T-helper 17 cell (primary cell): ENCODE measurements around the gene PRSS22. TPM values are rescaled to one million over a fixed set of nuclear protein-coding genes. Genes with fewer than 3 reads are reported as not detected.
"Not testable (repeated sequence)": the region's sequence is repeated elsewhere in the genome, so short reads cannot be mapped to it uniquely, and the experiment has no call there.

ENCODE experiments used
- ATAC-seq: fragments of 150-1000 bp; cut with Tn5 transposase; 2 replicates; pipeline ENCODE4 v1.10.0; 2021; ENCODE audit warnings: mild to moderate bottlenecking, moderate library complexity
- DNase-seq, 3 donors: peaks; one replicate each; pipeline versions ENCODE4 v3.0.0 to v3.0.0-alpha.2; 2020 to 2021
- H3K9me3 ChIP-seq: one replicate; pipeline ENCODE4 v1.7.0; 2013; ENCODE audit warnings: low read length, mild to moderate bottlenecking; ENCODE audit not compliant: control insufficient read depth, poor library complexity, severe bottlenecking
- H3K27ac Mint-ChIP-seq: one replicate; pipeline ENCODE4 v1.8.0; 2022; ENCODE audit warnings: mild to moderate bottlenecking, moderate library complexity, mixed read lengths
- H3K27me3 Mint-ChIP-seq: one replicate; pipeline ENCODE4 v1.8.0; 2022; ENCODE audit warnings: mixed read lengths
- H3K36me3 Mint-ChIP-seq: one replicate; pipeline ENCODE4 v1.8.0; 2022; ENCODE audit warnings: low read depth, mixed read lengths
- H3K4me1 Mint-ChIP-seq: one replicate; pipeline ENCODE4 v1.8.0; 2022; ENCODE audit warnings: mild to moderate bottlenecking, mixed read lengths
- H3K4me3 Mint-ChIP-seq: one replicate; pipeline ENCODE4 v1.8.0; 2022; ENCODE audit warnings: mild to moderate bottlenecking, moderate library complexity, mixed read lengths
- total RNA-seq, 4 donors: library from RNA in 2 of 4; stranded (reverse) in 2 of 4; gene quantifications; one replicate each; pipeline ENCODE4 v1.2.3 and lab custom pipeline; 2022 to 2026

PRSS22 gene, protein sequence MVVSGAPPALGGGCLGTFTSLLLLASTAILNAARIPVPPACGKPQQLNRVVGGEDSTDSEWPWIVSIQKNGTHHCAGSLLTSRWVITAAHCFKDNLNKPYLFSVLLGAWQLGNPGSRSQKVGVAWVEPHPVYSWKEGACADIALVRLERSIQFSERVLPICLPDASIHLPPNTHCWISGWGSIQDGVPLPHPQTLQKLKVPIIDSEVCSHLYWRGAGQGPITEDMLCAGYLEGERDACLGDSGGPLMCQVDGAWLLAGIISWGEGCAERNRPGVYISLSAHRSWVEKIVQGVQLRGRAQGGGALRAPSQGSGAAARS
- total RNA-seq (under 1 TPM; 0.37 to 0.92 TPM), total RNA-seq (lab: John Stamatoyannopoulos, UW) (0.23 to 0.30 reads per million in 2 donors)

GRCh38 chr16:2857451-2858244 lies at the start of gene PRSS22:
TSS of gene PRSS22 (minus strand) at chr16:2858170. CDS start at chr16:2858104, 66 bp downstream.
- Mint-ChIP-seq H3K4me3 (peak within 1 kb of the TSS; percentile 95), H3K4me1 (peaks cover 4% of the 10 kb centered on the region), H3K36me3 (peaks cover 2% of the 10 kb centered on the region), H3K27me3 (peaks cover 10% of the 10 kb centered on the region), H3K27ac (peak within 1 kb of the TSS; percentile 91)
- DNase-seq: no peak
- ATAC-seq: peak; percentile 60
- H3K9me3 ChIP-seq: no peaks in the 10 kb centered on the region

- not testable (repeated sequence) for H3K27me3 Mint-ChIP-seq, ATAC-seq, H3K9me3 ChIP-seq, H3K4me3 Mint-ChIP-seq, H3K36me3 Mint-ChIP-seq
- Mint-ChIP-seq H3K4me1 (peaks cover 26% of the 10 kb centered on the region), H3K27ac (peak overlapping the region; percentile 63)
- peak in 2 of 3 donors; percentile 39 to 43 for DNase-seq
Observed at GRCh38 chr16:2907084-2907753, 49.2 kb upstream of the PRSS22 start.

GRCh38 chr16:2905988-2906387 lies 48.0 kb upstream of the PRSS22 start:
- Mint-ChIP-seq H3K36me3 (no peaks in the 10 kb centered on the region), H3K4me1 (peaks cover 22% of the 10 kb centered on the region), H3K27me3 (no peaks in the 10 kb centered on the region), H3K4me3 (peak overlapping the region; percentile 97), H3K27ac (peak overlapping the region; percentile 63)
- no peaks in the 10 kb centered on the region for H3K9me3 ChIP-seq
- ATAC-seq: no peak
- no peak for DNase-seq

DNA sequence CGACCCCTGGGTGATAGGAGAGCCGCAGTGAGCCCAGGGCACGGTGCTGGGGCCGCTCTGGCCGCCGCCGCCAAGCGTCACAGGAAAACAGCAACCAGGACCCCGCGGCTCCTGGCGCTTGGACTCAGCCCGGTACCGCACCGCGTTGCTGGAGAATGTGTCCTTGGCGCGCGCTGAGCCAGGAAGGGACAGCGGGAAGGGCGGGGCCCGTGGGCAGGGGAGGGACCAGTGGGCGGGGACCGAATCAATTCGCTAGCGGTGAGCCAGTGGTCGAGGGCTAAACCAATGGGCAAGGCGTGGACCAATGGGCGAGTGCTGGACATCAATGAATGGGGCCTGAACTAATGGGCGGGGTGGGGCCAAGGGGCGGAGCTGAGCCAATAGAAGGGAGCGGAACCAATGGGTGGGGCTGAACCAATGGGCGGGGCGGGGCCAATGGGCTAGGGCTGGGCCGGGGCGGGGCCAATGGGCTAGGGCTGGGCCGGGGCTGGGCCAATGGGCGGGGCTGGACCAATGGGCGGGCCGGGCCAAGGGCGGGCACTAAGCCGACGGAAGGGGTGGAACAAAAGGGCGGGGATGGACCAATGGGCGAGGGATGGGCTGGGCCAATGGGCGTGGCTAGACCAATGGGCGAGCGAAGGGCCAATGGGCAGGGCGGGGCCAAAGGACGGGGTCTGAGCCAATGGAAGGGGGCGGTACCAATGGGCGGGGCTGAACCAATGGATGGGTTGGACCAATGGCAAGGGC lies 47.4 kb upstream of the PRSS22 start:
- H3K4me3 Mint-ChIP-seq: peak overlapping the region; percentile 97
- no peaks in the 10 kb centered on the region for H3K27me3 Mint-ChIP-seq
- H3K9me3 ChIP-seq: no peaks in the 10 kb centered on the region
- H3K36me3 Mint-ChIP-seq: no peaks in the 10 kb centered on the region
- H3K4me1 Mint-ChIP-seq: peaks cover 23% of the 10 kb centered on the region
- DNase-seq (peak; percentile 86 to 89 (median 88)), ATAC-seq (peak; percentile 86)
- H3K27ac Mint-ChIP-seq: peak overlapping the region; percentile 63

DNA sequence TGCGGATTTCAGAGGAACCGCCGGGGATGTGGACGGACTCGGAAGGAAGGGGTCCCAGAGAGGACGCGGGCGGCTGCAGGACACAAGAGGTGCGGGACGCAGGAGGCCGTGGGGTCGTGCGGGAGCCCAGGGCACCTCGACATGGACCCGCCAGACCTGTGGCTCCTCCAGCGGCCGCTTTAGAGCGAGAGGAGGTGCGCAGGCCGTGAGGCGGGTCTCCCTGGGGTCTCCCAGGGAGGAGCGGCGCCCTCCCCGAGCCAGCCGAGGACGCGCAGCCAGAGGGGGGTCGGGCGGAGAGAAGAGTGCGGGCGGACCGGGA lies 46.9 kb upstream of the PRSS22 start:
- Mint-ChIP-seq H3K27me3 (no peaks in the 10 kb centered on the region), H3K4me3 (peak overlapping the region; percentile 97), H3K27ac (peak overlapping the region; percentile 90), H3K36me3 (no peaks in the 10 kb centered on the region), H3K4me1 (peaks cover 23% of the 10 kb centered on the region)
- no peaks in the 10 kb centered on the region for H3K9me3 ChIP-seq
- DNase-seq: no peak
- no peak for ATAC-seq

DNA sequence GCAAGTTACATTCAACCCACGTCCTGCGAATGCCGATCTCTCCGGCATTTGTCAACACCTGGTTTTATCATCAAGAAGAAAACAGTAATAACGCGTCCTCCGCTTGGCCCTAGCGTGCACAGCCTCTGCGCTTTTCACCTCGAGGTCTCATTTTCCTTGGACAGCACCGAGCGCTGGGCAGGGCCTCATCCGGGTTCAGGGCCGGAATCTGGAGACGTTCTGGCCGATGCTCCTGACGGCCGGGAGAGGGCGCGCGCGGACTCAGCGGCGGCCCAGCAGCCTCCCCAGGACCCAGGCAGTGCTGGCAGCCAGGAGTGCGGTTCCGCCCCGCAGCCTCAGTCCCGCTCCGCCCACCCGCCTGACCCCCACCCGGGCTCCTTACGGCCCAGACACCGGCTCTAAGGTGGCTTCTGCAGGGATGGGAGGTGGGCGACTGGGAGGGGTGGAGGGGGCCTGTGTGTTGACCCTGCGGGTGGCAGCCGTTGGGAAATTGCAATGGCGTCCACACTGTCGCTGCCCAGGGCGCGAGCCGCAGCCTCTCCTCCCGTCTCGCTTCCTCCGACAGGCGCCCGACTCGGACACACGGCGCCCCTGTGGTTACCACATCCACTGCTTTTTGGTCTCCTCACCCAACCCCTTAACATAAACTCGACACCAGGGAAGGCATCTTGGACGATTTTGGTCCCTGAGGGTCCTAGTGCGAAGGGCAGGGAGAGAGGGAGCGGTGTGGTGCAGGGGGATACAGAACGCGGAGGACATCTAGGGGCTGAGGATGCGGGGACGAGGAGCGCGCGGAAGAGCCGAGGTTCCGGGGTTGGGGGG lies 46.3 kb upstream of the PRSS22 start:
- Mint-ChIP-seq H3K27ac (peak overlapping the region; percentile 90), H3K4me1 (peaks cover 23% of the 10 kb centered on the region), H3K36me3 (no peaks in the 10 kb centered on the region), H3K4me3 (peak overlapping the region; percentile 97), H3K27me3 (no peaks in the 10 kb centered on the region)
- DNase-seq (peak; percentile 65 to 75 (median 73)), ATAC-seq (peak; percentile 67)
- H3K9me3 ChIP-seq: no peaks in the 10 kb centered on the region

DNA sequence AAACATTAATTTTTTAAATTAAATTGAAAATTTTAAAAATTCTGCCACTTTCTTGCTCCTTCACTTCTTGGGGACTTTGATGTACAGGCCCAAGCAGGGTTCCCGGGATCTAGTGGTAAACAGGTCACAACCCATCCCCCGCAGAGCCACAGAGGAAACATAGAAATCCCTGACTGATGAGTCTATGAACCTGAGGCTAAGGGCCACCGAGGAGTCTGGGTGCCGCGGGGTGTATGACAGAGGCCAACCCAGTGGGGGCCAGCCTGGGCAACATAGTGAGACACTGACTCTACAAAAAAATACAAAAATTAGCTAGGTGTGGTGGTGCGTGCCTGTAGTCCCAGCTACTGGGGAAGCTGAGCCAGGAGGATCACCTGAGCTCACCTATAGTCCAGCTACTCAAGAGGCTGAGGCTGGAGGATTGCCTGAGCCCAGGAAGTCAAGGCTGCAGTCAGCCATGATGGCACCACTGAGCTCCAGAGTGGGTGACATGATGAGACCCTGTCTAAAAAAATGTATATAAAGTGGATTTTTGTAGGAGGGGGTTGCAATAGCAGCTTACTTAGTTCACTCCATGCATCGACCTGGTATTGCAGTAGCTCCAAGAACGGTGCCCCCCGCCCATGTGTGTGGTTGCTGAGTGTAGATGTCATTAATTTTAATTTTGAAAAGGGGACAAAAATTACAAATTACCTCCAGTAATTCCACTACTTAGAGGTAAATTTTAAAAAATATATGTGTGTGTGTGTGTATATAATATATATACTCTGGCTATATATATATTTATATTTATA lies 44.6 kb upstream of the PRSS22 start:
- H3K4me3 Mint-ChIP-seq: no peak overlapping the region
- peaks cover 23% of the 10 kb centered on the region for H3K4me1 Mint-ChIP-seq
- no peaks in the 10 kb centered on the region for H3K36me3 Mint-ChIP-seq
- no peak overlapping the region for H3K27ac Mint-ChIP-seq
- H3K9me3 ChIP-seq: no peaks in the 10 kb centered on the region
- ATAC-seq (no peak), DNase-seq (no peak)
- H3K27me3 Mint-ChIP-seq: no peaks in the 10 kb centered on the region

GRCh38 chr16:2900526-2901075 lies 42.6 kb upstream of the PRSS22 start:
- Mint-ChIP-seq H3K4me1 (peaks cover 11% of the 10 kb centered on the region), H3K36me3 (no peaks in the 10 kb centered on the region), H3K4me3 (no peak overlapping the region), H3K27me3 (no peaks in the 10 kb centered on the region), H3K27ac (no peak overlapping the region)
- H3K9me3 ChIP-seq: no peaks in the 10 kb centered on the region
- DNase-seq (no peak), ATAC-seq (no peak)

- no peaks in the 10 kb centered on the region for H3K36me3 Mint-ChIP-seq
- no peak for ATAC-seq
- H3K4me1 Mint-ChIP-seq: peaks cover 10% of the 10 kb centered on the region
- no peaks in the 10 kb centered on the region for H3K9me3 ChIP-seq
- no peaks in the 10 kb centered on the region for H3K27me3 Mint-ChIP-seq
- no peak overlapping the region for H3K4me3 Mint-ChIP-seq
- H3K27ac Mint-ChIP-seq: no peak overlapping the region
- no peak for DNase-seq
Observed at GRCh38 chr16:2899564-2900072, 41.6 kb upstream of the PRSS22 start.

GRCh38 chr16:2898831-2899563 lies 41.0 kb upstream of the PRSS22 start:
- Mint-ChIP-seq H3K4me3 (no peak overlapping the region), H3K27ac (no peak overlapping the region), H3K36me3 (no peaks in the 10 kb centered on the region), H3K4me1 (peaks cover 6% of the 10 kb centered on the region), H3K27me3 (no peaks in the 10 kb centered on the region)
- no peaks in the 10 kb centered on the region for H3K9me3 ChIP-seq
- DNase-seq: no peak
- ATAC-seq: no peak

DNA sequence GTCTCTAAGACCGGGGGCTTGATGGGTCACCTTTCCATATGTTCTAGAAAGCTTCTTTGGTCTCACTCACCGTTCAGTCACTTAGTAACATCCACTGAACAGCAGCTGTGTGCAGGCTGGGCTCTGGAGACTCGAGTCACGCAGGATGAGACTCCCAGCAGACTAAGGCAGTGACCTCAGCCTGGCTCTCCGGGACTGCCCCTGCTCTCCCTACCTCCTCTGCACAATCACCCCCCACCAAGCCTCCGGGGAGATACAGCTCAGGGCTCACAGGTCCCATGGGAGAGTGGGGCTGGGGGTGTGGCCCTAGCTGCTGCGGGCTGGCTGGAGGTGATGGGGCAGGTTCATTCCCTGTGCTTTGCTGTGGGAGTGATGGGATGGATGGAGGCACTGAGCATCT lies 39.1 kb upstream of the PRSS22 start:
- ATAC-seq (peak; percentile 51), DNase-seq (no peak)
- Mint-ChIP-seq H3K27ac (no peak overlapping the region), H3K27me3 (no peaks in the 10 kb centered on the region), H3K4me3 (no peak overlapping the region), H3K4me1 (peaks cover 2% of the 10 kb centered on the region), H3K36me3 (no peaks in the 10 kb centered on the region)
- no peaks in the 10 kb centered on the region for H3K9me3 ChIP-seq
